OCI-LY7 (cell line): ENCODE measurements around the gene SLC34A2. TPM values are rescaled to one million over a fixed set of nuclear protein-coding genes. Genes with fewer than 3 reads are reported as not detected.

Experiments used
- Bru-seq: library from RNA; stranded (reverse); fragments of 400-500 nt; gene quantifications from one replicate; lab custom pipeline; 2021; lab: Mats Ljungman, UMichigan
- BruChase-seq, 2 experiments: library from RNA; stranded (reverse); fragments of 400-500 nt; gene quantifications; one replicate each; lab custom pipeline; 2021; lab: Mats Ljungman, UMichigan
- BruUV-seq: library from RNA; stranded (reverse); fragments of 400-500 nt; replicated peaks from 2 replicates; lab custom pipeline; 2021; lab: Mats Ljungman, UMichigan
- CTCF ChIA-PET: fragments of 300-600 bp; sonication (Branson Sonifier 250); formaldehyde crosslinking; loops from one replicate; lab custom pipeline; 2022; ENCODE audit warnings: antibody characterized with exemption; ENCODE audit not compliant: unreplicated experiment; lab: Charles Lee
- POLR2A ChIA-PET: fragments of 300-600 bp; sonication (Branson Sonifier 250); formaldehyde crosslinking; loops from one replicate; lab custom pipeline; 2022; ENCODE audit warnings: antibody characterized with exemption; lab: Charles Lee
- DNase-seq: peaks from one replicate; pipeline ENCODE4 v3.0.0-alpha.2; 2015; ENCODE audit warnings: low spot score
- H2AFZ ChIP-seq: fragments of 200-600 bp; sonication (generic), shearing (Covaris generic); 2 replicates; pipeline ENCODE4 v1.6.1; 2014; ENCODE audit warnings: mild to moderate bottlenecking, antibody characterized with exemption, low read length, moderate library complexity
- H3K27ac ChIP-seq: fragments of 200-600 bp; sonication (generic); 2 replicates; pipeline ENCODE4 v1.5.1; 2014; ENCODE audit warnings: mixed run types, low read depth, mild to moderate bottlenecking, moderate library complexity, low read length, inconsistent platforms; ENCODE audit not compliant: poor library complexity, severe bottlenecking
- H3K36me3 ChIP-seq: fragments of 200-600 bp; sonication (generic); 2 replicates; pipeline ENCODE4 v1.6.1; 2014; ENCODE audit warnings: mild to moderate bottlenecking, antibody characterized with exemption, low read length, moderate library complexity, mixed read lengths; ENCODE audit not compliant: insufficient read depth
- H3K4me1 ChIP-seq: fragments of 200-600 bp; sonication (generic); 2 replicates; pipeline ENCODE4 v1.5.1; 2014; ENCODE audit warnings: mild to moderate bottlenecking, low read length; ENCODE audit not compliant: insufficient read depth, poor library complexity, severe bottlenecking
- H3K4me2 ChIP-seq: fragments of 200-600 bp; sonication (generic); 2 replicates; pipeline ENCODE4 v1.6.1; 2014; ENCODE audit warnings: mild to moderate bottlenecking, low read length
- H3K4me3 ChIP-seq: fragments of 200-600 bp; sonication (generic); 2 replicates; pipeline ENCODE4 v1.5.1; 2014; ENCODE audit warnings: mild to moderate bottlenecking, low read depth, low read length; ENCODE audit not compliant: poor library complexity, severe bottlenecking
- H3K79me2 ChIP-seq: fragments of 200-600 bp; sonication (generic); 2 replicates; pipeline ENCODE4 v1.6.1; 2016; ENCODE audit warnings: low read depth, mild to moderate bottlenecking, low read length, moderate library complexity, mixed read lengths; ENCODE audit not compliant: insufficient read depth
- H3K9me2 ChIP-seq: fragments of 200-600 bp; sonication (generic); 2 replicates; pipeline ENCODE4 v1.6.1; 2016; ENCODE audit warnings: mild to moderate bottlenecking, low read length, mixed read lengths; ENCODE audit not compliant: insufficient read depth
- H3K9me3 ChIP-seq: fragments of 200-600 bp; sonication (generic); 2 replicates; pipeline ENCODE4 v1.6.1; 2014; ENCODE audit warnings: mild to moderate bottlenecking, mixed run types, low read length, mixed read lengths
- H4K20me1 ChIP-seq: fragments of 200-600 bp; sonication (generic); 2 replicates; pipeline ENCODE4 v1.6.1; 2014; ENCODE audit warnings: mild to moderate bottlenecking, antibody characterized with exemption, low read length, moderate library complexity, mixed read lengths; ENCODE audit not compliant: insufficient read depth
- CTCF ChIP-seq: fragments of 200-600 bp; sonication (generic); conservative IDR thresholded peaks from 2 replicates; pipeline ENCODE4 v1.5.1; 2014; ENCODE audit warnings: mild to moderate bottlenecking, antibody characterized with exemption, low read length, moderate library complexity, mixed read lengths
- EZH2phosphoT487 ChIP-seq: fragments of 200-600 bp; sonication (generic); IDR thresholded peaks from 2 replicates; pipeline ENCODE4 v1.6.1; 2018; ENCODE audit warnings: low read depth, borderline replicate concordance, mild to moderate bottlenecking, mixed run types, antibody characterized with exemption, low read length, moderate library complexity, mixed read lengths
- intact Hi-C: fragments of 100-400 bp; cut with micrococcal nuclease; formaldehyde crosslinking; loops from one replicate; pipeline ENCODE4 v1.10.0; 2022; ENCODE audit not compliant: unreplicated experiment
- long read RNA-seq: library from polyadenylated mRNA; stranded (forward); transcript quantifications from one replicate; pipeline ENCODE4 v2.0.0, GENCODE V29; 2022
- total RNA-seq, 2 experiments: library from RNA; depleted of rRNA in 1 of 2; stranded (reverse); fragments of >200 nt in 1 of 2; shearing (Covaris generic) in 1 of 2; gene quantifications; 2 replicates each; pipeline ENCODE4 v1.2.3, GENCODE V29; 2014 to 2022

The SLC34A2 gene
- not detected in 2 replicates for total RNA-seq (2014; rRNA removed; shearing (Covaris generic))
- total RNA-seq (2022) = not detected in 2 replicates
- Bru-seq, nascent RNA = not detected
- not detected for BruChase-seq, experiment 1, labeled RNA remaining after a 6-hour chase
- not detected for BruChase-seq, experiment 2, labeled RNA remaining after a 2-hour chase
- long read RNA-seq = 0 reads

- H4K20me1 ChIP-seq = no peaks in the 10 kb centered on the region
- no peaks in the 10 kb centered on the region for H3K9me3 ChIP-seq
- no peak within 1 kb of the TSS for H3K4me2 ChIP-seq
- H3K4me3 ChIP-seq = no peak within 1 kb of the TSS
- POLR2A ChIA-PET = interaction anchor here (0.6 kb wide), 1 partner anchor 463 kb away, joined by 3 read pairs; no protein-coding TSS in a partner anchor
- H3K27ac ChIP-seq = no peak within 1 kb of the TSS
- intact Hi-C loops = no loop called here
- H2AFZ ChIP-seq = no peak within 1 kb of the TSS
- no peaks in the 10 kb centered on the region for H3K9me2 ChIP-seq
- no peaks in the 10 kb centered on the region for H3K79me2 ChIP-seq
- no peaks in the 10 kb centered on the region for H3K36me3 ChIP-seq
- no peak for TF ChIP-seq EZH2phosphoT487
- no peak for TF ChIP-seq CTCF
- H3K4me1 ChIP-seq = no peaks in the 10 kb centered on the region
- DNase-seq = no peak
- BruUV-seq = no TSS peak
- CTCF ChIA-PET = no interaction called here
Measured at GRCh38 chr4:25654971-25655963, at the start of gene SLC34A2. TSS of gene SLC34A2 (plus strand) at chr4:25655851. CDS start at chr4:25662501, 6,650 bp downstream.

- DNase-seq = no peak
- BruUV-seq = no TSS peak
- H4K20me1 ChIP-seq = no peaks in the 10 kb centered on the region
- TF ChIP-seq CTCF (no peak), EZH2phosphoT487 (no peak)
- H3K4me2 ChIP-seq = no peak overlapping the region
- intact Hi-C loops = no loop called here
- no peaks in the 10 kb centered on the region for H3K9me3 ChIP-seq
- H3K4me3 ChIP-seq = no peak overlapping the region
- H3K4me1 ChIP-seq = no peaks in the 10 kb centered on the region
- H3K79me2 ChIP-seq = no peaks in the 10 kb centered on the region
- H2AFZ ChIP-seq = no peak overlapping the region
- H3K27ac ChIP-seq = no peak overlapping the region
- H3K9me2 ChIP-seq = no peaks in the 10 kb centered on the region
- no peaks in the 10 kb centered on the region for H3K36me3 ChIP-seq
- ChIA-PET POLR2A (no interaction called here), CTCF (no interaction called here)
Measured at GRCh38 chr4:25608644-25609043, 47.0 kb upstream of the SLC34A2 start.
